Hematopoietic multipotent progenitor cell treated with erythropoietin and hydrocortisone succinate and interleukin-3 and kit ligand, for 8 days (in vitro differentiated cells): Measurements from ENCODE around the gene INO80C.

Experiments used
- DNase-seq: peaks from one replicate; pipeline ENCODE4 v3.0.0-alpha.2; 2015

INO80C gene

DNA sequence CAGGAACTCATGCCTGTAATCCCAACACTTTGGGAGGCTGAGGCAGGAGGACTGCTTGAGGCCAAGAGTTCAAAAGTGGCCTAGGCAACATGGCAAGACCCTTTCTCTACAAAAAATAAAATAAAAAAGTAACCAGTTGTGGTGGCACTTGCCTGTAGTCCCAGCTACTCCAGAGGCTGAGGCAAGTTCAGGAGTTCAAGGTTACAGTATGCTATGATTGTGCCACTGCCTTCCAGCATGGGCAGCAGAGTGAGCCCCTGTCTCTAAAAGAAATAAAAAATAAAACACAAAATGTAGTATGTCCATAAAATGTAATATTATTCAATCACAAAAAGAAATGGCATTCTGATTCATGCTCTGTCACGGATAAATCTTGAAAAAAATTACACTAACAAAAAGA is 11.9 kb downstream of the INO80C start:
- no peak for DNase-seq

DNA sequence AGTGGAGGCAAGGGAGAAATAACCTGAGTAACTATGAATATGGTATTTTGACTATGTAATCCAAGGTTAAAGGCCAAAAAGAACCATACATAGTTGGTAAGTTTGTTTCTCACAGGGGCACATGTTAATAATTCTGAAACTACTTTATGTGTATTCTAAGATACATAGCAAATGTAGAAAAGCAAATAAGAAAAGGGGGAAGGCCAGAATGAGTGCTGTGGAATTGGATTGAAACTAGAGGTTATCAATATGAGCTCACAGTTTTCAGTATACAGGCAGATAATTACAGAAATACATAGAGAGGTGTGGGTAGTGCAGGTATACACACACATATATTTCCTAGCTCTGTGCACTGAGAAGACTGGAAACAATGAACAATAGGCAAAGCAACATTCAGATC is 13.7 kb downstream of the INO80C start:
- DNase-seq: no peak

DNA sequence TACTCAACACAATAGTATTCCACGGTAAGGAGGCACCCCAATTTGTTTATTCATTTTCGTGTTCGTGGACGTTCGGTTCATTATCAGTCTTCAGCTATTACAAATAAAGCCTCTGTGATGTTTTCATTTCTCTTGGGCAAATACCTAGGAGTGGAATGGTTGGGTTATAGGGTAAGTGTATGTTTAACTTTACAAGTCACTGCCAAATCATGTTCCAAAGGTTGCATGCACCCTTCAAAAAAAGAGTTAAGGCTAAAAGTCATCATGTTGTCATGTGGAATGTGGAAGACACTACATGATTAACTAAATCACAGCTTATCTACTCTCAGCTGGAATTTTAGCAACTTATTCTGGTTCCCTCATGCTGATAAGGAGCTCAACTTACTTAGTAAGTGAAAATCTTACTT is 15.8 kb downstream of the INO80C start:
- peak; percentile 42 for DNase-seq

DNA sequence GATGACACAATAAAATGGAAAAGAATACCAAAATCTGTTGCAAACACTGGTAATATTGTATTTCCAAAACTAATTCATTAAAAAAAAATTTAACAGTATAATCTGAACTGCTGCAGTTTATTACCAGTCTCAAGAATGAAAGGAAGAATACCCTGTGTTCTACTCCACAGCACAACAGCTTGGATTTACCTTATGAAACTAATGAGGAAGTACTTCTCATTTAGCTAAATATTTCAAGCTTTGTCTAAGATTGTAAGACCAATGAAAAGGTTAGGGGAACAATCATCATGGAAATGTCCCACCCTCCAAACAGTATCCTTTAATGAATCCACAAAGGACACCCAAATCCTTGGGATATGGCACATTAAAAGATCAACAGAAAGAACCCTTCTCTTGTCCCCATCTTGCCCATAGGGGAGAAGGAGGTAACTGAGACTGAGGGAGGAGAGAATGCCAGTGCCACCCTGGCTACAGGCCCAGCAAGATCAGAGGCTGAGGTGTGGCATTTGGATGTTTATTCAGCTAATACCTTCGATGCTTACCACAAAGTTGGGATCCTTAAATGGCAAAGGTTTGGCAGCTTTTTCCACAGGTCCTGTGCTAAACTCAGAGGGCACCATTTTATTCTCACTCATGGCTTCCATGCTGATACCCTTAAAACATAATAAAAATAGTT is 17.7 kb downstream of the INO80C start:
- no peak for DNase-seq

DNA sequence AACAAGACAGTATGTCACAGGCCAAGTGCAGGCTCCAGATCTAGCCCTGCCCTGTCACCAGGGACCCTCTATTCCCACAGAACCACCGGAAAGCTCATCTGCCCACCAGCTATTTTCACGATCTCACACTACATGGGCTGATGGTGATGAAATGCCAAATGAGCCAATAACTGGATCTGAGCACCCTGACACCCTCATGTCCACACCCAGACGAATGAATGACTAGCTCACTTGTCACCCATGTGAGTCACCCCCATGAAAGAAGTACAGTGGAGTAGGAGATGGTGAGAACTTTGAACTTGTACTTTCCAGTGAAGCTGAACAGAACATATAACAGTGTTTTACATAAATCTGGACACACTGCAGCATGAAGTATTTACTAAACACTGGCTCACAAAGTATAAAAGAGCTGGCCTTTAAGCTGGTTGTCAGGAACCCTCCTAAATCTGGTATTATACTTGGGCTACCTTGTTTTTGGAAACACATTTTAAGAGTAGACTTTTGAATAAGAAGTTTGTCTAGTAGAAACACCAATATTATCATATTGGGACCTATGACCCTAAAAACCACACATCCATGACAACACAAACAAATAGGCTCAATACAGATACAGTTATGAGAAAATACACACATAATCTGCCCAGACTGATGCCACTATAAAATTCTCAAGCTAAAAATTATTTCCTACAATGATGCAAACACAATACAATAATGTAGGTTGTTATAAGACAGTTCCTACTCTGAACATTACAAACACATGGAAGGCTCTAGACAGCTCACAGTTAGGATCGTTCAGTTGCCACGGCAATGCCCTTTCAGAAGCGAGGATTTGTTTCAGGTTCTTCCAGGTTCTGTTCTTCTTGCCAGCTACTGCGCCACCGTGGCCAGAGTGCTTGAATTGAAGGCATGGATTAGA is 19.0 kb downstream of the INO80C start:
- DNase-seq: no peak

DNA sequence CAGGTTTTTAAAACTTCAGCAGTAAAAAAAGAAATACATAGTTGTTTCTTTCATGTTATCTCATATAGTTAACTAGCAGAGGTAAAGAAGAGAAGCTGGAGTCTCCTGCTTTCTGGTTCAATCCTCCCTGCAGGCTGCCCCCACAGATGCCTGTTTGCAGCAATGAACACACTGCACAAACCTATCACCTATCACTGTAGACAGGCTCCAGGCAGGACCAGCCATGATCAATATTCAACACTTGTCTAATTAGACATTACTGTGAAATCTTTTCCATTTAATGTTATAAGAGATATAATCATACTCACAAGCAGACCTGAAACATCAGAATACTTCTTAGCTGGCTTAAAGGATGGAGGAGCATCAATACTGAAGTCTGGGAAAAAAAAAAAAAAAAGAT is 19.8 kb downstream of the INO80C start:
- no peak for DNase-seq

DNA sequence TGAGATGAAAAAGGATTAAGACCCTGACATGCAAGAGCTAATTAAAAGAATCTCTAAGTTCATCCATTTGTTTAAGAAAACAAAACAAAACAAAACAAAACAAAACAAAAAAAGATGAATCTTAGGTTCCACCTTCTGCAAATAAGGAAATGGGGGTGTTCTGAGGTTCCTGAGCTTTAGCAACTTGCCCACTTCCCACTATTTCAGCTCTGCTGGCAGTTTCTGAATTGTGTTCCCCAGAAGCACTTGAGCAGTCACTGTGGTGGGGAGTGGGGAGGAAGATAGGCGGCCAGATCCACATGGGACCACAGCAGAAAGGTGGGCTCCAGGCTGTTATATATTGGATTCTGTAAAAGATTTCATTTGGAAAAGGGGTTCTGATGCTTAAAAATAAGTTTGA is 20.3 kb downstream of the INO80C start:
- no peak for DNase-seq

DNA sequence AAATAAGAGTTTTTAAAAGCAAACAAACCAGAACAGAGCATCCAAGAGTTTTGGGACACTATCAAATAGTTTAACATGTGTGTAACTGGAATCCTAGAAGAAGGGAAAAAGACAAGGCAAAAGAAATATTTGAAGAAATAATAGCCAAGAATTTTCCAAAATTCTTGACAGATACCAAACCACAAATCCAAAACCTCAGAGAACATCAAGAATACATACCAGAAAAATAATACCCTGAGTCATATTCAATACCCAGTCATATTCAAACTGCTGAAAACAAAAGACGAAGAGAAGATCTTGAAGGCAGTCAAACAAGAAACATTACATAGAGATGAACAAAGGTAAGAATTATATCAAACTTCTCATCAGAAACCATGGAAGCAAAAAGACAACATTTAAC is 22.9 kb downstream of the INO80C start:
- no peak for DNase-seq

DNA sequence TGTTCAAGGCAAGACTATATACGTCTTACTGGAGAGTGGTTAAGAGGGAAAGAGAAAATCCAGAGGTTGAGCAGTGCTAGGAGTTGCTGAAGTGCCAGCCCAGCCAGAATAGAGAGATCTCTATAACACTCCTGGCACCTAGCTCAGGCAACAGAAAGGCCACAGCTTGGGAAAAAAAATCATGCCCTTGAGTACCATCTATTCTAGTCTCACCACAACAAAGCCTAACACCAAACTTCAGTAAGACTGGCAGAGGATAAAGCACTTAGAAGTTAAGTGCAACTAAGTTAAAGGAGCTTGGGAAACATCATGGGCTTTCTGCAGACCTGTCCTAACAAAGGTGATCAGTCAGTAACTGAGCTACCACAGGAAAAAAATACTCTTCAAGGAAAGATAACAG is 24.2 kb downstream of the INO80C start:
- no peak for DNase-seq

DNA sequence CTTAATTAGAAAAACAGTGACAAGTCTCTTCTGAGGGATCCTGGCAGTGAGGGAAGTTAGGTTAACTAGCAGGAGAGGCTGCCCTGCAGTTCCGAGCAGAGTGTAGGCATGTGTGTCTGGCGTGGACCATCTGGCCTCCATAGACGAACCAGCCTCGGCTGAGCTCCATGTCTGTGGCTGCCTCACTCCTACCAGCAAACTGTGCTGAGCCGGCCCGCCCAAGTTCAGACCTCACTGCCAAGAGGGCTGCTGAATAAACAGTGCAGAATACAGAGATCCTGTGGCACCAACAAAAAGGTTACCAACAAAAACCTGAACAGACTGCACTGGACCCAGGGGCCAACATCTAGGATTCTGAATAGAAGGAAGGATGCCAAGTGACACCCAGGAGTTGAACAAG is 27.3 kb downstream of the INO80C start:
- no peak for DNase-seq

DNA sequence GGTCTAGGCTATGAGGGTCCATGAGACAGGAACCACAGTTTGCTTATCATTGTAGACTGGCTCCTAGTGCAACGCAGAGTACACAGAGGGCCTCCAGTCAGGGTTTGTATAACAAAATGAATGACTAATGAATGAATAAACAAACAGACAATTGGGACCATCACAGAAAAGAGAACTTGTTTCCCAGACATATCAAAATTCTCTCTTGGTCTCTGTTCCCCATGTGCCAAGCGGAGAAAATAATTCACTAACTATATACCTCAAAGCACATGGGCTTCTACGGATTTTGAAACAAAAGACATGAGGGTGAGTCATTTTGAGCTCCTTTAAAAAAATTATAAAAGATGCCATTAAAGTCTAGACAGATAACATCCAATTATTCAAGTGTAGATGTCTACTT is 28.0 kb downstream of the INO80C start:
- DNase-seq: no peak

DNA sequence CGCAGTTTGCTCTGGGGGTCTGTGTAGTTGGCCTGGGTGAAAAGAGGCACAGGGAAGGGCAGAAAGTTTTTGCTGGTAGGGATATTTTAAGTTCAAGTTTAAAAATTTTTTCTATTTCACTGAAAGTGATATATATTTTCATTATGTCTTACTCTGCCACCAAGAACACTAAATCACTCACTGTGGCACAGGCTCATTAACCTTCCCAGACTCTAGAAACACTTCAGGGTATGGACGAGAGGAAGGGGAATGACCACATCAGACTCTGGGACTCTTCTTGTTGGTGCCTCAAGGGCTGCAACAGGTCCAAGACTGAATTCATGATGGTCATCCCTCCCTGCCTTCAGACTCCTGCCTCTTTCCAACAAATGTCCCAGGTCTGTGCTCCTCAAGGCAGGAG is 29.0 kb downstream of the INO80C start:
- no peak for DNase-seq

DNA sequence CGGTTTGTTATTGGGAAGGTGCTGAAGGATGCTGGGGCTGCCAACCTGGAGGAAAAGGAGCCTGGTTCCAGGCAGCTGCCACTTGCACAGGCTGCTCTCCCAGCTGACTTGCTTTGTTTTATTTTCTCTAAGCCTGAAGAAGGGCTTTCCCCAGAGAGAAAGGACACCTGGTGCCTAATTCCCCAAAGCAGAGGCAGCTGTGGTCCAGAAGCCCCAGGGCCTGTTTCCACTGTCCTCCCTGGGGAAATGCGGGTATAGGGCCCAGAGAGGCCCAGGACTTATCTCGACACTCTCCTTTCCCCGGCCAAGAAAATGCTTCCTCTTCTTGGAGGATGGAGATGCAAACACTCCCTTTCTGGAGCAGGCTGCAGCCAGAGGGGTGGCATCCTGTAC is 30.1 kb downstream of the INO80C start:
- DNase-seq: no peak

DNA sequence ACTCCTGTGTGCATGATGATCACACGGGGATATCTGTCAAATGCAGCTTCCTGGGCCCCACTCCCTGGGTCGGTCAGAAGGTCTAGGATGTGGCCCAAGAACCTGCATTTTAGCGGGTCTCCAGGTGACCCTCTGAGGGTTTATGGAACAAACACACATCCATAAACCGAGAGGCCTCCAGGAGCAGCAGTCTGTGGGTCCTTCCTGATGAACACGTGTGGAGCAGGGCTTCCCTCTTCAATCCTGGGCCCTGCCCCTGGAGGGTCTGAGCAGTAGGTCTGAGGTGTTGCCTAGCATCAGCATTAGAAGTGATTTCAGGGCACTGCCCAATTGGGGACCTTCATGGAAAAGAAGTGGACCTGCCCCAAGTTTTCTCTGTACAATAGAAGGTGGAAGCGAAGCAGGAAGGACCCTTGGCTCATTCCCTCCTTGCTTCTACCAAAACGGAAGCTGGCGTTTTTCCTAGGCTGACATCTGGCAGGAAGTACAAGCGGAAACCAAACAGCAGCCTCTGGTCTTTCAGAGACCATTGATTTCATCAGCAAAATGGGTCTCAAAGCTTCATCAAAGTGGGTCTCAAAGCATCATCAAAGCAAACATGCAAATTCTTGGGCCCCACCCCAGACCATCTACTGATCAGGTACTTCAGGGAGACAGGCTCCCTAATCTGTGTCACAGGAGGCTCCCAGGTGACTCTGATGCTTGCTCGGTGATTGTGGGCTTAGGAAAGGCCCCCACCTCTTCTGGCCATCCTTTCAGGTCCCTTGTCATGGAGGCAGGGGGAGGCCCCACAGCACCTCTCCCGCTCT is 30.7 kb downstream of the INO80C start:
- DNase-seq: no peak

DNA sequence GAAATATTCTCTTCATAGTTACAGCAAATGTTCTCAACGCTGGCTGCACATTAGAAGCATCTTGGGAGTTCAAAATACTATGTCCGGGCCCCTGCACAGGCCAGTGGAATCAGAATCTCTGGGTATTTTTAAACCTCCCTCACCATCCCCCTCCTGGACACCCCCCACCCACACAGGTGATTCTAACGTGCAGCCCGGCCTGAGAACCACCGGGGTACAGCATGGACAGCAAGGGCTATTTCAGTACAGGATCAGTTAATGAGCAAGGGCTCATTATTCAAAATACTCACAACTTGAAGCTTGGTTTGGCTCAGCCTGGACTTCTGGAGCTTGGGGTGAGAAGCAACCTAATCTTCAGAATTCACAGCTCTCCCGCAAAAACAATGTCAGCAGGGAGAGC is 31.4 kb downstream of the INO80C start:
- DNase-seq: no peak

DNA sequence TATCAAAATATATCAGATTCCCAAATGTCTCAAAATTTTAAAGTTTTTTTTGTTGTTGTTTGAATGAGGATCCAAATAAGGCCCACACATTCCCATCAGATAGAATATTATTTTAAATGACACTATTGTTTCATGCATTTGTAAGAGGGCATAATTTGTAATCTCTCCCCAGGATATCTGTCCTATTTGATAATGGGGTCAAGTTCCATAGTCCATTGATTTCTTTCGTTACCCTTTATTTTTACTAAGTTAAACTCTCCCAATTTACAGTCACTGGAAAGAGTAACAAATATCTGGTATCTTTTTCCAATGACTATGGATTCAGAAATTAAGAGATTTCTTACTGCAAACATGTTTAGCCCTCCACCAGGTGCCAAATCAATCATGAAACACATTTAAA is 32.4 kb downstream of the INO80C start:
- DNase-seq: no peak

DNA sequence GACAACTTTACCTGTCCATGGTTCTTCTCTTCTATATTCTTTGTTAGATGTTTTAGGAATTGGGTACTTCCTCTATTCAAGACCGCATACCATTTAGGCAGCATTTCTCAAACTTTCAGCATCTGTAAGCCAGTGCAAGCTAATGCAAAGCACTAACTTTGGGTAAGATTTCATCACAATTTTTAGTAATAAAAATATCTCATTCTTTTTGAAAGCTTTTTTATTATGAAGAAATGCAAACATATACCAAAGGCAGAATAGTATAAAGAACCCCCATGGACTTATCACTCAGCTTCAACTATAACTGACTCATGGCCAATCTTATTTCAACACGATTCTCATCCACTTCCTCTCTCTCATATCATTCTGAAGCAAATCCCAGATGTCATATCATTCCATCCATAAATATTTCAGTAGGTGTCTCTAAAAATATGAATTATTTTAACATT is 32.9 kb downstream of the INO80C start:
- peak; percentile 49 for DNase-seq

DNA sequence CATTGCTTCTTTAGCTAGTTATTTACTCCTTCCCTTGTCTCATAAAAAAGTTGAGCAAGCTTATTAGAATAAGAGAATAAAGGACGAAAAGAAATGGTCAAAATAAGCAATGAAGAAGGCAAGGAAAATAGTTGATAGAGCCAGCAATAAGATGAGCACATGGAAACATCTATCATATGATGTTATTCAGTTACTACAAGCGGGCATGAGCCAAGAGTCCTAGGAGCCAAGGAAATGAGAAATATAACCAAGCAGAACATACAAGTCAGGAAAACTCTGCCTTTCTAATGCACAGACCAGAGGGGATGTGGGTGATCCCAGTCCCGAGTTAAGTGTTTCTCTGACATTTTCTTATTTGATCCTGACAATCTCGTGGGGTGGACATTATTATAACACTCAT is 33.9 kb downstream of the INO80C start:
- DNase-seq: no peak

DNA sequence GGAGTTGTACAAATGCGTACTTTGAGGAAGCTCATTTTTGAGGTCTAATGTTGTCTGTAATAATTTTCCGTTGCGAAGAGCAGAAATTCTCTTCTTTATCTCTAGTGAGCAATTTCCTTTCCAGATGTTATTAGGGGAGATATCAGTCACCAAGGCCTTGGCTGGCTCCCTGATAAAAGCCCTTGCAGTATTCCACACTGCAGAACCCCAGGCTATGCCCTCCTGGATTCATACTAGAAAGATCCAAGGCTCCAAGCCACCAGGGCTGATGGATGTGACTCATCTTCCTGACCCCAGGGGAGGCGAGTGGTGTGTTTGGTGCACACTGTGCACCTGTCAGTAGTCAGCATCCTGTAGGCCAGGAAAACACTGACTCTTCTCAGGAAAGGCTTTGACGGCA is 34.7 kb downstream of the INO80C start:
- peak; percentile 92 for DNase-seq

DNA sequence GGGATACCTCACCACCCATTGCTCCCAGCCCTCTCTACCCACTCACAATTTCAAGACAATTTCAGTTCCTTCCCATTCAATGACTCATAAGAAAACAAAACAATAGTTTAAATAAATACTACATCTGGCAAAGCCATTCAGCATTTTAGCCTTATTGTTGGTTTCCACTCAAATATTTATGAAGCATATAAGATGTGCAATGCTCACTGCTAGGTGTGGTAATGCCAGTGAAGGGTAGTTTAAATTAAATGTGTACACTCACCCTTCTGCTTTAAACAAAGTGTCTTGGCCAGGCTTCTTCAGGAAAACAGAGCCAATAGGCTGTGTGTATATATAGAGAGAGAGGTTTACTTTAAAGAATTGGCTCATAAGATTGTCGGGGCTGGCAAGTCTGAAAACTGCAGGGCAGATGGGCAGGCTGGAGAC is 37.0 kb downstream of the INO80C start:
- no peak for DNase-seq

DNA sequence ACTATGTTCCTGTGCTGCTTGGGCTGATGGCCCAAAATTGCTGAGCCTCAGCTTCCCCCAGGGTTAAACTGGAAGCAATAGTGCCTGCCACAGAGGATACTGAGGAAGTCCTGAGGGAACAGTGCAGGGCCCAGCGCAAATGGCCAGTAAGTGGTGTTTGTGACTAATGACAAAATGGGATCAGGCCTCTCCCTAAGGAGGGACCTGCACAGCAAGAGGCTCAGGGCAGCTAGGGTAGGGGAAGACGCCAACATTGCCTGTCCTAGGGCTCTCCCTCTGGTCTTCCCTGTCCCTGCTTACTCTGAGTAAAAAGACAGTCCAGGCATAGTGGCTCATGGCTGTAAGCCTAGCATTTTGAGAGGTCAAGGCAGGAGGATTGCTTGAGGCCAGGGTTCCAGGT is 37.8 kb downstream of the INO80C start:
- no peak for DNase-seq

DNA sequence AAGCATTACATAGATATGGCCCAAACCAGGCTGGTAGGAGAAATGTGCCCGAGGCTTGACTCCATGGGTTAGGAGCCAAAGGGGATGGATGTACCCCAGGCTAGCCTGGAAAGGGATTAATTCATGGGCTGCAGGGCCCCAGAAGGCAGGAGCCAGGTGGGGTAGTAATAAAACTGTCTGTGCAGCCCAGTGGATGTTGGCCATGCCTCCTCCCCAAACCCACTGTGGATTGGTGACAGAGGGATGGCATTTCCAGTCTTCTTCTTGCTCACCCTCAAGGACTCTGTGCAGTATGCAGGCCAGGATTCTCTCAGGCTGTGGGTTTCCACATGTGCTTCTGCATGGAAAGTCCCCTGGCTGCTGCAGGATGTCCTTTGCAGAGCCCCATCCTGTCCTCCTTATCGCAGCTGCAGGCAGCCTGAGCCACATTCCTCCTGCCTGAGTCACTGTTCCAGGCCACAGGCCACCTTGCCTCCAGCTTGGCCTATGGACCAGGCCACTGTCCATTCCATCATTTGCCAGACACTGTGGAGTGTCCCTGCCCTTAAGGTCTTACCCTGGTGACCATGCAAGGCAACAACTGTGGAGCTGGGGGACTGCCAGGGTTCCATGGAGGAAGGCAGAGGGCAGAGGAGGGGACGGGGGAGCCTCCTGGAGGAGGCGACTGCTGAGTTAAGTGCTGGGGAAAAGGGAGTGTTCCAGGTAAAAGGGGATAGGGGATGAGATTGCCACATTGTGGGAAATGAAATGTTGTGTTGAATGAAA is 38.9 kb downstream of the INO80C start:
- DNase-seq: peak; percentile 68

DNA sequence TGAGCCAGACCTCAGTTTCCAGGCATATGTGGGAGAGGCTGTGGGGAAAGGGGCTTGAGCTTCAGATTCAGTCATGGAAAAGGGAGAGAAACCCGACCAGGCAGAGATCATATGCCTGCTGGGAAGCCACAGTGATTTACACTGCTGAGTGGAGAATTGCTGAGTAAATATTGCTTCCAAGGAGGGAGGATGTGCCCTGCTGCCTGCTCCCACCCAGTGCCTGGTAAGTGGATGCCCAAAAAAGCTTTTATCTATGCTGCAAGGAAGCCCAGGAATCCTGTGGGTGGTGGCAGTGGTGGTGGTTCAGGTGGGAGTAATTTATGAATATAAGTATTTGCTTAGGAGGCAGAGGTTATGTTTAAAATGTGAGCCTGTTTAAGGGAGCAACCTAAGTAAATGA is 39.5 kb downstream of the INO80C start:
- no peak for DNase-seq
